Measurements from ENCODE around the gene CLEC3B. TPM values are rescaled to one million over a fixed set of nuclear protein-coding genes. Genes with fewer than 3 reads are reported as not detected.

Gene CLEC3B
- total and polyA plus RNA-seq, 10 of the 15 experiments (the other 5 are each of a cell fraction or from before 2014, with no cell fraction given), result 0.23 TPM; not detected in 9

GRCh38 chr3:44991326-44991725, 34.8 kb upstream of the CLEC3B start:
- TF ChIP-seq ZZZ3 (IDR thresholded peaks at IDR 0.05; ENCODE audit: control insufficient read depth, insufficient read length, low read depth) (no peak), PKNOX1 (IDR thresholded peaks at IDR 0.05) (no peak), FOXK2 (IDR thresholded peaks at IDR 0.05) (no peak), SUPT20H (IDR thresholded peaks at IDR 0.05; ENCODE audit: borderline replicate concordance, control insufficient read depth, low read depth, low read length) (no peak), SP1 (IDR thresholded peaks at IDR 0.05; ENCODE audit: low read depth, low read length) (no peak), EP300 (IDR thresholded peaks at IDR 0.05; ENCODE audit: borderline replicate concordance in 1 of 2, control insufficient read depth in 1 of 2, low read depth in 2 of 2, low read length in 2 of 2) (no peak), HCFC1 (IDR thresholded peaks at IDR 0.05; ENCODE audit: low read length) (no peak)
- TF ChIP-seq, protein P1, sequence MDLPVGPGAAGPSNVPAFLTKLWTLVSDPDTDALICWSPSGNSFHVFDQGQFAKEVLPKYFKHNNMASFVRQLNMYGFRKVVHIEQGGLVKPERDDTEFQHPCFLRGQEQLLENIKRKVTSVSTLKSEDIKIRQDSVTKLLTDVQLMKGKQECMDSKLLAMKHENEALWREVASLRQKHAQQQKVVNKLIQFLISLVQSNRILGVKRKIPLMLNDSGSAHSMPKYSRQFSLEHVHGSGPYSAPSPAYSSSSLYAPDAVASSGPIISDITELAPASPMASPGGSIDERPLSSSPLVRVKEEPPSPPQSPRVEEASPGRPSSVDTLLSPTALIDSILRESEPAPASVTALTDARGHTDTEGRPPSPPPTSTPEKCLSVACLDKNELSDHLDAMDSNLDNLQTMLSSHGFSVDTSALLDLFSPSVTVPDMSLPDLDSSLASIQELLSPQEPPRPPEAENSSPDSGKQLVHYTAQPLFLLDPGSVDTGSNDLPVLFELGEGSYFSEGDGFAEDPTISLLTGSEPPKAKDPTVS (IDR thresholded peaks at IDR 0.05; ENCODE audit: low read depth, low read length), result no peak
- H3K36me3 ChIP-seq (ENCODE audit: control insufficient read depth in 2 of 2, insufficient read depth in 2 of 2, low read length in 1 of 2), result peaks cover 14 to 27% of the 10 kb centered on the region in 2 experiments; a peak in 3 of 4 replicates
- no TSS peak for BruUV-seq (replicated peaks)
- H3K4me1 ChIP-seq (ENCODE audit: control insufficient read depth, insufficient read depth, low read length), result peaks cover 5% of the 10 kb centered on the region
- H2AFZ ChIP-seq (ENCODE audit: control insufficient read depth, low read depth, low read length), result no peak overlapping the region
- DNase-seq (ENCODE audit: low read depth, low spot score) (no peak), ATAC-seq (no peak), FAIRE-seq (no peak)
- CTCF ChIA-PET, result interaction anchor here (0.7 to 7.7 kb wide), 4 partner anchors 8 to 42 kb away, joined by 3 to 53 read pairs (median 4); no protein-coding TSS in a partner anchor
- H3K4me2 ChIP-seq (ENCODE audit: control insufficient read depth, insufficient read depth), result no peak overlapping the region
- H3K4me3 ChIP-seq, result no peak overlapping the region
- POLR2A ChIA-PET, result interaction anchor here (1.5 kb wide), 1 partner anchor 13 kb away, joined by 4 read pairs; no protein-coding TSS in a partner anchor
- H3K79me2 ChIP-seq (ENCODE audit: control insufficient read depth, insufficient read depth, low read length), result peaks cover 7% of the 10 kb centered on the region
- no peaks in the 10 kb centered on the region for H3K9me3 ChIP-seq (replicated peaks; ENCODE audit: control insufficient read depth, insufficient read depth, low read length)
- H3K27ac ChIP-seq (ENCODE audit: control insufficient read depth, insufficient read depth), result no peak overlapping the region
- RAD21 ChIA-PET (ENCODE audit: unreplicated experiment), result no interaction called here
- no peak overlapping the region for H3K9ac ChIP-seq (ENCODE audit: control insufficient read depth, insufficient read depth, low read length)
- H3K27me3 ChIP-seq (replicated peaks in 1 of 2; ENCODE audit: control insufficient read depth in 2 of 2, insufficient read depth in 2 of 2, low read length in 1 of 2), result no peaks in the 10 kb centered on the region
- 37% methylated on average over 1 of the region's 1 CpG for WGBS (ENCODE audit: insufficient coverage, insufficient replicate concordance, low lambda C conversion rate, missing lambda C conversion rate)
- H4K20me1 ChIP-seq (ENCODE audit: control insufficient read depth, insufficient read depth), result no peaks in the 10 kb centered on the region
- in situ Hi-C loops (cut with MboI), result no loop called here
- intact Hi-C loops (cut with micrococcal nuclease; ENCODE audit: unreplicated experiment), result no loop called here
- SMC1A ChIA-PET (ENCODE audit: uncharacterized antibody, unreplicated experiment), result interaction anchor here (1.1 to 8.3 kb wide), 2 partner anchors 7 to 14 kb away, joined by 3 to 97 read pairs; no protein-coding TSS in a partner anchor
